Activated CD8-positive, alpha-beta memory T cell treated with anti-CD3 and anti-CD28 coated beads for 4 hours (primary cell): ENCODE results near the gene DHX38.

ENCODE experiments used
- DNase-seq, 2 donors: peaks; one replicate each; pipeline ENCODE4 v3.0.0-alpha.2; 2020; ENCODE audit warnings: low read depth in 2 of 2

DHX38 gene

GRCh38 chr16:72122308-72122707 is 28.7 kb downstream of the DHX38 start:
- no peak for DNase-seq

GRCh38 chr16:72122916-72123315 is 29.3 kb downstream of the DHX38 start:
- DNase-seq: no peak

GRCh38 chr16:72123426-72123825 is 29.8 kb downstream of the DHX38 start:
- no peak for DNase-seq

GRCh38 chr16:72124148-72124547 is 30.5 kb downstream of the DHX38 start:
- DNase-seq: no peak

GRCh38 chr16:72124761-72125634 is 31.4 kb downstream of the DHX38 start:
- DNase-seq: peak in 1 of 2 donors; percentile 19

- DNase-seq: no peak
Measured at GRCh38 chr16:72125635-72126428, 32.2 kb downstream of the DHX38 start.

GRCh38 chr16:72126429-72126765 is 32.8 kb downstream of the DHX38 start:
- no peak for DNase-seq

GRCh38 chr16:72128701-72129100 is 35.1 kb downstream of the DHX38 start:
- DNase-seq: no peak

GRCh38 chr16:72129976-72130656 is 36.5 kb downstream of the DHX38 start:
- DNase-seq: no peak

GRCh38 chr16:72131036-72131435 is 37.4 kb downstream of the DHX38 start:
- DNase-seq: no peak

- DNase-seq: no peak
Measured at GRCh38 chr16:72132726-72133125, 39.1 kb downstream of the DHX38 start.

GRCh38 chr16:72134507-72134906 is 40.9 kb downstream of the DHX38 start:
- no peak for DNase-seq

- no peak for DNase-seq
Measured at GRCh38 chr16:72137380-72138063, 43.9 kb downstream of the DHX38 start.

GRCh38 chr16:72138064-72138572 is 44.5 kb downstream of the DHX38 start:
- DNase-seq: no peak

GRCh38 chr16:72139908-72140307 is 46.3 kb downstream of the DHX38 start:
- DNase-seq: no peak

GRCh38 chr16:72142476-72142875 is 48.8 kb downstream of the DHX38 start:
- no peak for DNase-seq

- no peak for DNase-seq
Measured at GRCh38 chr16:72149676-72150464, 56.2 kb downstream of the DHX38 start.

- DNase-seq: no peak
Measured at GRCh38 chr16:72159386-72159785, 65.7 kb downstream of the DHX38 start.

GRCh38 chr16:72159801-72160200 is 66.2 kb downstream of the DHX38 start:
- no peak for DNase-seq

- no peak for DNase-seq
Measured at GRCh38 chr16:72162105-72162692, 68.6 kb downstream of the DHX38 start.
